ENCODE results near the gene ANKS1B.

Gene ANKS1B

DNA sequence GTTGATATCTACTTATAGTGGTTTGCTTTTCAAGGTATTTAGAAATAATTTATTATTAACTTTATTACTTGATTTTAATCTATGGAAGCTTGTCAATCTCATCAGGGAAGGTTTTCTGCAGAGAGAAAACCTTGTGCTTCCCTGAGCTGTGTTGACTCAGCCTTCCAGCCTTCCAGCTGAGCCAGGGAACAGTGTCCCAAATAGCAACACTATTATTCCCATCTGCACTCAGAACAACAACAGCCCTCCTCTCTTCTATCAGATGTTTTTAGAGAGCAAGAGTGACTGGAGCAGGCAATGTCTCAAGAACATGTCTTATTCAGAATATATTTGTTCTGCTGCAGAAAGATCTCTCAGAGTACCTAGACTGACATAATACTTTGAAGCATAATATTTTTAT, 727.1 kb downstream of the ANKS1B start:
- no peaks in the 10 kb centered on the region for H3K4me1 ChIP-seq (ENCODE audit: insufficient read depth, low read length, poor library complexity, severe bottlenecking)
- H3K36me3 ChIP-seq (ENCODE audit: insufficient read depth, low read length): no peaks in the 10 kb centered on the region
- H3K4me2 ChIP-seq (ENCODE audit: low read depth, low read length, poor library complexity, severe bottlenecking): no peak overlapping the region
- no peaks in the 10 kb centered on the region for H3K9me3 ChIP-seq (ENCODE audit: insufficient read depth, low read depth, low read length)
- H2AFZ ChIP-seq (ENCODE audit: low read length): no peak overlapping the region
- TF ChIP-seq EZH2phosphoT487 (IDR thresholded peaks at IDR 0.05; ENCODE audit: borderline replicate concordance) (no peak), CTCF (conservative IDR thresholded peaks at IDR 0.05; ENCODE audit: low read length) (no peak)
- H3K9me2 ChIP-seq (replicated peaks; ENCODE audit: low read depth, low read length): no peaks in the 10 kb centered on the region
- no peaks in the 10 kb centered on the region for H4K20me1 ChIP-seq (ENCODE audit: insufficient read depth, low read length, poor library complexity, severe bottlenecking)
- no peaks in the 10 kb centered on the region for H3K79me2 ChIP-seq (ENCODE audit: insufficient read depth, low read length)
- no peak overlapping the region for H3K4me3 ChIP-seq (ENCODE audit: low read length, poor library complexity, severe bottlenecking)
- H3K27me3 ChIP-seq (ENCODE audit: insufficient read depth, low read length, poor library complexity, severe bottlenecking): no peaks in the 10 kb centered on the region
- no peak overlapping the region for H3K9ac ChIP-seq (ENCODE audit: low read depth, low read length, poor library complexity, severe bottlenecking)
- H3F3A ChIP-seq (ENCODE audit: low read depth): no peaks in the 10 kb centered on the region

DNA sequence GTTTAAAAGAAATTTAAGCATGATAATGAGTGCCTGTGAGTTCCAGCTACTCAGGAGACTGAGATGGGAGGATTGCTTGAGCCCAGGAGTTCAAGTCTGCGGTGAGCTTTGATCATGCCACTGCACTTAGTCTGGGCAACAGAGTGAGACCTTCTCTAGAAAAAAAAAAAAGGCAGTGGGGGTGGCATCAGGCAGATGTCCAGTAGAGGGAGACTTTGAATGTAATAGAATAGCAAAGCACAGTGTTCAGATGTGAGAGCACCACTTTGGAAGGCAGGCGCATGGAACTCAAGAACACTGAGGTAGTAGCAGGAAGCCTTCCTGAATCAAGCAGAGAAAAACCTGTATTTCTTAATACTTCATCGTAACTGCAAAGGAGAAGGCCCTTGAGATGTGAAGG, 731.7 kb downstream of the ANKS1B start:
- no peaks in the 10 kb centered on the region for H4K20me1 ChIP-seq (ENCODE audit: insufficient read depth, low read length, poor library complexity, severe bottlenecking)
- no peak overlapping the region for H3K4me2 ChIP-seq (ENCODE audit: low read depth, low read length, poor library complexity, severe bottlenecking)
- no peaks in the 10 kb centered on the region for H3K9me3 ChIP-seq (ENCODE audit: insufficient read depth, low read depth, low read length)
- H3K9me2 ChIP-seq (replicated peaks; ENCODE audit: low read depth, low read length): no peaks in the 10 kb centered on the region
- no peak overlapping the region for H2AFZ ChIP-seq (ENCODE audit: low read length)
- H3K27me3 ChIP-seq (ENCODE audit: insufficient read depth, low read length, poor library complexity, severe bottlenecking): no peaks in the 10 kb centered on the region
- no peak overlapping the region for H3K4me3 ChIP-seq (ENCODE audit: low read length, poor library complexity, severe bottlenecking)
- no peaks in the 10 kb centered on the region for H3K79me2 ChIP-seq (ENCODE audit: insufficient read depth, low read length)
- TF ChIP-seq CTCF (conservative IDR thresholded peaks at IDR 0.05; ENCODE audit: low read length) (no peak), EZH2phosphoT487 (IDR thresholded peaks at IDR 0.05; ENCODE audit: borderline replicate concordance) (no peak)
- no peaks in the 10 kb centered on the region for H3K4me1 ChIP-seq (ENCODE audit: insufficient read depth, low read length, poor library complexity, severe bottlenecking)
- H3K9ac ChIP-seq (ENCODE audit: low read depth, low read length, poor library complexity, severe bottlenecking): no peak overlapping the region
- H3K36me3 ChIP-seq (ENCODE audit: insufficient read depth, low read length): no peaks in the 10 kb centered on the region
- H3F3A ChIP-seq (ENCODE audit: low read depth): no peaks in the 10 kb centered on the region

DNA sequence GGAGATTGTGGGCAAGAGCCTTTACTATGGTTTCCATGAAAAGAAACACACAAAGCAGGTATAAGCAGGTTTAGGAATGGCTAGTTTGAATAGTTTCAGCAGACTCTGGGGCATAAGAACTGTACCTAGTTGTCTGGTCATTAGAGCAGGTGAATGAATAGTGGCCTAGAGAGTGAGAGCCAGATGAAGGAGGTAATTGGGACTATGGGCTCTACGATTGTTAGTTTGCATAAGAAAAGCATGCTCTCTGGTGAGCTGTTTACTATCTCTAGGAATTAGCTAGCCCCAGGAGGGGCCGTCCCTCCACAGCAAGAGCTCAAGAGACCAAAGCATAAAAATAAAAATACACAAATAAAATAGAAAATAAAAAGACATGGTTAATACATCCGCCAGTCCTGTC, 734.6 kb downstream of the ANKS1B start:
- no peaks in the 10 kb centered on the region for H3K79me2 ChIP-seq (ENCODE audit: insufficient read depth, low read length)
- no peak overlapping the region for H2AFZ ChIP-seq (ENCODE audit: low read length)
- no peaks in the 10 kb centered on the region for H3K27me3 ChIP-seq (ENCODE audit: insufficient read depth, low read length, poor library complexity, severe bottlenecking)
- no peaks in the 10 kb centered on the region for H3K9me2 ChIP-seq (replicated peaks; ENCODE audit: low read depth, low read length)
- H3K4me1 ChIP-seq (ENCODE audit: insufficient read depth, low read length, poor library complexity, severe bottlenecking): no peaks in the 10 kb centered on the region
- H3K36me3 ChIP-seq (ENCODE audit: insufficient read depth, low read length): no peaks in the 10 kb centered on the region
- H3K4me2 ChIP-seq (ENCODE audit: low read depth, low read length, poor library complexity, severe bottlenecking): no peak overlapping the region
- H4K20me1 ChIP-seq (ENCODE audit: insufficient read depth, low read length, poor library complexity, severe bottlenecking): no peaks in the 10 kb centered on the region
- no peak overlapping the region for H3K4me3 ChIP-seq (ENCODE audit: low read length, poor library complexity, severe bottlenecking)
- H3K9ac ChIP-seq (ENCODE audit: low read depth, low read length, poor library complexity, severe bottlenecking): no peak overlapping the region
- TF ChIP-seq EZH2phosphoT487 (IDR thresholded peaks at IDR 0.05; ENCODE audit: borderline replicate concordance) (no peak), CTCF (conservative IDR thresholded peaks at IDR 0.05; ENCODE audit: low read length) (no peak)
- no peaks in the 10 kb centered on the region for H3F3A ChIP-seq (ENCODE audit: low read depth)
- no peaks in the 10 kb centered on the region for H3K9me3 ChIP-seq (ENCODE audit: insufficient read depth, low read depth, low read length)
